Colonic mucosa (tissue), 4 donors: ENCODE results near the gene TNC. TPM values are rescaled to one million over a fixed set of nuclear protein-coding genes. Genes with fewer than 3 reads are reported as not detected.

Experiments used
- DNase-seq: peaks from one replicate; pipeline ENCODE4 v3.0.0-alpha.2; 2020
- H3K27ac ChIP-seq: fragments of 200-600 bp; one replicate; pipeline ENCODE4 v1.8.0; 2021
- H3K27me3 ChIP-seq: fragments of 200-600 bp; one replicate; pipeline ENCODE4 v1.8.0; 2021
- H3K36me3 ChIP-seq: fragments of 200-600 bp; one replicate; pipeline ENCODE4 v1.8.0; 2021
- H3K4me1 ChIP-seq: fragments of 200-600 bp; one replicate; pipeline ENCODE4 v1.8.0; 2021; ENCODE audit warnings: mild to moderate bottlenecking
- H3K4me3 ChIP-seq: fragments of 200-600 bp; one replicate; pipeline ENCODE4 v1.8.0; 2021
- H3K9ac ChIP-seq, 2 donors: one replicate each; pipeline ENCODE4 v1.7.0; 2013; ENCODE audit warnings: control low read depth in 2 of 2, low read depth in 2 of 2, low read length in 2 of 2
- H3K9me3 ChIP-seq: fragments of 200-600 bp; one replicate; pipeline ENCODE4 v1.8.0; 2021
- intact Hi-C: fragments of 100-400 bp; cut with DNase I; formaldehyde crosslinking; loops from one replicate; pipeline ENCODE4 v1.14.1; 2022
- total RNA-seq, 2 donors: library from RNA; stranded (reverse); fragmentation: NEBNext Ultra II Directional in 1 of 2; extraction: Animal tissue kit (Norgen Biotek cat#: 25700) in 1 of 2; gene quantifications; one replicate each; pipeline ENCODE4 v1.2.1, GENCODE V29; 2021
- TF ChIP-seq, protein P1 (sequence below): fragments of 200-600 bp; IDR thresholded peaks from one replicate; pipeline ENCODE4 v1.8.0; 2022; ENCODE audit warnings: antibody characterized with exemption, mild to moderate bottlenecking
- donor health status: healthy.
- donor health status: DM: no; HTN: no; CAD: no.
- donor health status: DM: no; HTN: no; CAD: no.

TNC gene
- total RNA-seq, 2 donors from 2014 or later = 5.0 to 65.6 TPM

DNA sequence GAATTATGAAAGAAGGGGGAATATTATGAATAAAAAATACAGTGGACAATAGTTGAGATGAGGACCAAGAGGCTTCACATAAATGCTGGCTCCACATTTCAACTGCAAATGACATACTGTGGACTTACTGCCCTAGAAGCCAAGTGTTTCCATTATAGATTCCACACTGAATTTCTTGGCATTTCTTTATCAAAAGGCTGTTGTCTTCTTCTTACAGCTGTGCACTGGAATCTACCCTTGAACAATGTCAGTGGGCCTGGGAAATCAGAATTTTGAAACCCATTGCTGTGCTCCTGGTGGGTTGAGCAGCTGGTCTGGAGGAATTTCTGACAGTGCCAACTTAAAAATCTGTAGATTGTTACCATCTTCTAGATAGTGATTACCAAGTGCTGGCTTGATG lies 49.9 kb downstream of the TNC start:
- Histone ChIP-seq H3K27me3 (no peaks in the 10 kb centered on the region), H3K9me3 (no peaks in the 10 kb centered on the region), H3K36me3 (no peaks in the 10 kb centered on the region), H3K4me1 (no peaks in the 10 kb centered on the region), H3K27ac (no peak overlapping the region), H3K4me3 (no peak overlapping the region), H3K9ac (no peak overlapping the region)
- TF ChIP-seq, protein P1, sequence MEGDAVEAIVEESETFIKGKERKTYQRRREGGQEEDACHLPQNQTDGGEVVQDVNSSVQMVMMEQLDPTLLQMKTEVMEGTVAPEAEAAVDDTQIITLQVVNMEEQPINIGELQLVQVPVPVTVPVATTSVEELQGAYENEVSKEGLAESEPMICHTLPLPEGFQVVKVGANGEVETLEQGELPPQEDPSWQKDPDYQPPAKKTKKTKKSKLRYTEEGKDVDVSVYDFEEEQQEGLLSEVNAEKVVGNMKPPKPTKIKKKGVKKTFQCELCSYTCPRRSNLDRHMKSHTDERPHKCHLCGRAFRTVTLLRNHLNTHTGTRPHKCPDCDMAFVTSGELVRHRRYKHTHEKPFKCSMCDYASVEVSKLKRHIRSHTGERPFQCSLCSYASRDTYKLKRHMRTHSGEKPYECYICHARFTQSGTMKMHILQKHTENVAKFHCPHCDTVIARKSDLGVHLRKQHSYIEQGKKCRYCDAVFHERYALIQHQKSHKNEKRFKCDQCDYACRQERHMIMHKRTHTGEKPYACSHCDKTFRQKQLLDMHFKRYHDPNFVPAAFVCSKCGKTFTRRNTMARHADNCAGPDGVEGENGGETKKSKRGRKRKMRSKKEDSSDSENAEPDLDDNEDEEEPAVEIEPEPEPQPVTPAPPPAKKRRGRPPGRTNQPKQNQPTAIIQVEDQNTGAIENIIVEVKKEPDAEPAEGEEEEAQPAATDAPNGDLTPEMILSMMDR = no peak
- intact Hi-C loops = no loop called here
- no peak for DNase-seq

DNA sequence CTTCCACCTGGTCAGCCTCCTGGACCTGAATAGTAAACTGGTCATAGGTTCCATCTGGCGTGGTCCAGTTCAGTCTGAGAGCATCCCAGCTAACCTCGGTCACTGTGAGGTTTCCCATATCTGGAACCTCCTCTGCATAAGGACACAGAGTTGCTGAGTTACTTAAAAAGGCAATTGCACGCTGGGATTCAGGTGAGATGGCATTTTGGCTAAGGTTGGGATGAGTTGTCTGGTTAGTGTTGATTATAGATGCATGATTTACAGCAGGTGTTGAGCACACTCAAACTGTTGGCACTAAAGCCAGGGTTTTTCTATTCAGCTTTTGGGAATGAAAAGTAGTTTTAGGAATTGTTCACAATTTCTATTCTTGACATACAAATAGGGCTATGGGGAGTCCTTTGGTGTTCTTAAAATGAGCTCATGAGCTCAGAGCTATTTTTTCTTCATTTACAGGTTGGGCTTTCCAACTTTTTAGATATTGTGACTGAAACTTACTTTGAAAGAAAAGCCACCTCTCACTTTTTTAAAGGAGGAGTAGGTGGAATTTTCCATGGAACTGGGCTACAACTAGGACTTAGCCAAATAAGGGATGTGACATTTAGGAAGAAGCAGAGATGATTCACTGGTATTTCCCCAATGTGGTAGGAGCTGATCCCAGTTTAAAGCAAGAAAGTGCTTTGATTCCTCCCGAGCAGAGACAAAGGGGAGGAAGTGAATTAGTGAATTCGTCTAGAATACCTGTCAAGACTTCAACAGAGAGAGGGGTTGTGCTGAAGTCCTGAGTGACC lies 54.7 kb downstream of the TNC start:
- no peak for DNase-seq
- H3K27ac ChIP-seq = no peak overlapping the region
- intact Hi-C loops = no loop called here
- no peaks in the 10 kb centered on the region for H3K36me3 ChIP-seq
- no peaks in the 10 kb centered on the region for H3K27me3 ChIP-seq
- H3K9me3 ChIP-seq = no peaks in the 10 kb centered on the region
- no peak overlapping the region for H3K9ac ChIP-seq
- H3K4me1 ChIP-seq = no peaks in the 10 kb centered on the region
- H3K4me3 ChIP-seq = no peak overlapping the region
- TF ChIP-seq, protein P1 = no peak

DNA sequence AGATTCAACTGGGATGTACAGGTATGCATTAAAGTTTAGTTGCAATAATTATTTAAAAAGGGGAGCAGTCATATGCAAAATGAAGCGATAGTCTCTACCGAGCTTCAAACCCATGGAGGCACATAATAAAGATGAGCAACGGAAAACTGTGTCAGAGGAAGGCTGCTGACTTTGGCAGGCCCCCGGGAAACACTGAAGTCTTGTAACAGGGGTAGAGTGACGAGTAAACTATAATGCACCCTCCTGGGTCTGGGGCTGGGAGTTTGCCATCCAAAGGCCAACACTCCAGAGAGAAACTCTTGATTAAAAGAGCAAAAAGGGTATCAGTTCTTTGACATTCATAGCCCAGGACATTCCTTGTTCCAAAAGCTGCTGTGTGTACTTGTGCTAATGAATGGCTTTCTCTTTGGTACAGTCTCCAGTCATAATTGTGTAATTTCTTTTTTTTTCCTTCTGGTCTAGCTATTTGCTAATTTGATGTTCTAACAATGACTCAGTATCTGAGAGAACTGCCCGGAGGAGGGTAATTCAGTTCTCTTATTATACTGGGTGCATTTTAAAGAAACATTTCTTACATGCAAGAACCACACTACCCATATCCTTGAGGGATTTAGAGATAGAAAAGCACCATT lies 59.2 kb downstream of the TNC start:
- TF ChIP-seq, protein P1 = no peak
- H3K27ac ChIP-seq = no peak overlapping the region
- no peaks in the 10 kb centered on the region for H3K9me3 ChIP-seq
- no peak overlapping the region for H3K9ac ChIP-seq
- H3K4me1 ChIP-seq = no peaks in the 10 kb centered on the region
- no peaks in the 10 kb centered on the region for H3K27me3 ChIP-seq
- DNase-seq = no peak
- no peak overlapping the region for H3K4me3 ChIP-seq
- intact Hi-C loops = no loop called here
- no peaks in the 10 kb centered on the region for H3K36me3 ChIP-seq

DNA sequence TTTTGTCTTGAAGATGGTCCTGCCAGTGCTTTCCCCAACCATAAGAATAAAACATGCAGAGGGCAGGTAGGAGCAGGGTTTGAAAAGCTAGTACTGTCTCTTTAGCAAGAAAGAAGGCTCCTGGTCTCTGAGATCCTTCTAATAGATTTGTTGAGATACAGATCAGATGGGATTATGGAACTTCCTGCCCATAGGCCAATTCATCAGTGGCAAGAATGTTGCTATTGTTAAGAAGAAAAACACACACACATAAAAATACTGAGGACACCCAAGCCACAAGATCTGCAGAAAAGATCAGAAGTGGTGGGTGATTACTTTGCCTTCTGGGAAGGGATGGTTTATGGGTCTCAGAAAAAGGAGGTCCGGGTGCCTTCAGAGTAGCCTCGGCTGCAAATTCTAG lies 59.8 kb downstream of the TNC start:
- no peak overlapping the region for H3K27ac ChIP-seq

DNA sequence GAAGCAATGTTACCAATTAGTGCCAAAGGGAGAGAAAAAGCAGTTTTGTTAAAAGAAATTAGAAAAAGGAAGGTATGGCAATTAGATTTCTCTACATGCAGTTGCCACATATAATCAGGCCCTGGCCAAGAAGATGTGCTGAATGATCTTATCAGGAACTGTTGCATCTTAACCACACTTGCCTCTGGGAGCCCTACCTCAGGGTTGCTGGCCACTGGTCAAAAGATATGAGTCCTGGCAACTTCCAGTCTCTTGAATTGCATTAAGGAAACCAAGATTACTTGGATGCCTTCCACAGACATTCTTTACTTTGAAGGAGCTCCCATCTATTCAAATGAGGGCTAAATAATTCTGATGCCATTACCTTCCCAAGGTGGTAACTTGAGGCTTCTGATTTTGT lies 60.4 kb downstream of the TNC start:
- Histone ChIP-seq H3K27ac (no peak overlapping the region), H3K36me3 (no peaks in the 10 kb centered on the region), H3K9me3 (no peaks in the 10 kb centered on the region), H3K9ac (no peak overlapping the region), H3K27me3 (no peaks in the 10 kb centered on the region), H3K4me1 (no peaks in the 10 kb centered on the region), H3K4me3 (no peak overlapping the region)
- TF ChIP-seq, protein P1 = no peak
- no peak for DNase-seq
- intact Hi-C loops = no loop called here

More for the DNA sequence above, 59.8 kb downstream of the TNC start:
- intact Hi-C loops = no loop called here
- no peaks in the 10 kb centered on the region for H3K36me3 ChIP-seq
- no peaks in the 10 kb centered on the region for H3K4me1 ChIP-seq
- no peaks in the 10 kb centered on the region for H3K9me3 ChIP-seq
- no peak overlapping the region for H3K4me3 ChIP-seq
- DNase-seq = no peak
- TF ChIP-seq, protein P1 = no peak
- no peak overlapping the region for H3K9ac ChIP-seq
- no peaks in the 10 kb centered on the region for H3K27me3 ChIP-seq
